Measurements from ENCODE around the gene C15orf39.

- TF ChIP-seq, protein P1, sequence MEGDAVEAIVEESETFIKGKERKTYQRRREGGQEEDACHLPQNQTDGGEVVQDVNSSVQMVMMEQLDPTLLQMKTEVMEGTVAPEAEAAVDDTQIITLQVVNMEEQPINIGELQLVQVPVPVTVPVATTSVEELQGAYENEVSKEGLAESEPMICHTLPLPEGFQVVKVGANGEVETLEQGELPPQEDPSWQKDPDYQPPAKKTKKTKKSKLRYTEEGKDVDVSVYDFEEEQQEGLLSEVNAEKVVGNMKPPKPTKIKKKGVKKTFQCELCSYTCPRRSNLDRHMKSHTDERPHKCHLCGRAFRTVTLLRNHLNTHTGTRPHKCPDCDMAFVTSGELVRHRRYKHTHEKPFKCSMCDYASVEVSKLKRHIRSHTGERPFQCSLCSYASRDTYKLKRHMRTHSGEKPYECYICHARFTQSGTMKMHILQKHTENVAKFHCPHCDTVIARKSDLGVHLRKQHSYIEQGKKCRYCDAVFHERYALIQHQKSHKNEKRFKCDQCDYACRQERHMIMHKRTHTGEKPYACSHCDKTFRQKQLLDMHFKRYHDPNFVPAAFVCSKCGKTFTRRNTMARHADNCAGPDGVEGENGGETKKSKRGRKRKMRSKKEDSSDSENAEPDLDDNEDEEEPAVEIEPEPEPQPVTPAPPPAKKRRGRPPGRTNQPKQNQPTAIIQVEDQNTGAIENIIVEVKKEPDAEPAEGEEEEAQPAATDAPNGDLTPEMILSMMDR (IDR thresholded peaks at IDR 0.05): no peak
- no peak for TF ChIP-seq EP300 (IDR thresholded peaks at IDR 0.05)
These were observed 9.9 kb downstream of the C15orf39 start for GRCh38 chr15:75211436-75212199.
